HEK293 (cell line): ENCODE results near the gene CRYGN.

ENCODE experiments used
- BCL11A ChIP-seq: fragments of 450-650 bp; formaldehyde crosslinking; IDR thresholded peaks from 2 replicates; pipeline ENCODE4 v1.5.1; 2016; ENCODE audit warnings: low read depth, missing biosample characterization, missing genetic modification characterization
- HOXC10 ChIP-seq: sonication (generic); formaldehyde crosslinking; IDR thresholded peaks from 2 replicates; pipeline ENCODE4 v1.8.1; 2023; ENCODE audit warnings: mild to moderate bottlenecking, missing genetic modification reagents
- HOXD13 ChIP-seq: sonication (generic); formaldehyde crosslinking; IDR thresholded peaks from 2 replicates; pipeline ENCODE4 v1.8.0; 2022; ENCODE audit warnings: missing genetic modification reagents, borderline replicate concordance
- KLF9 ChIP-seq: fragments of 450-650 bp; formaldehyde crosslinking; IDR thresholded peaks from 2 replicates; pipeline ENCODE4 v1.5.1; 2016; ENCODE audit warnings: missing biosample characterization, missing genetic modification characterization, low read depth
- MZF1 ChIP-seq: fragments of 450-650 bp; formaldehyde crosslinking; IDR thresholded peaks from 2 replicates; pipeline ENCODE4 v1.5.1; 2017; ENCODE audit warnings: missing biosample characterization, missing genetic modification characterization, borderline replicate concordance
- PATZ1 ChIP-seq: fragments of 450-650 bp; formaldehyde crosslinking; IDR thresholded peaks from 2 replicates; pipeline ENCODE4 v1.5.1; 2016; ENCODE audit warnings: missing biosample characterization, missing genetic modification characterization
- PRDM4 ChIP-seq: fragments of 450-650 bp; formaldehyde crosslinking; IDR thresholded peaks from 2 replicates; pipeline ENCODE4 v1.5.1; 2017; ENCODE audit warnings: missing biosample characterization, missing genetic modification characterization
- SP2 ChIP-seq: fragments of 450-650 bp; formaldehyde crosslinking; IDR thresholded peaks from 2 replicates; pipeline ENCODE4 v1.5.1; 2016; ENCODE audit warnings: missing biosample characterization, missing genetic modification characterization
- SP7 ChIP-seq: fragments of 450-650 bp; formaldehyde crosslinking; IDR thresholded peaks from 2 replicates; pipeline ENCODE4 v1.5.1; 2016; ENCODE audit warnings: missing biosample characterization, missing genetic modification characterization
- YY1 ChIP-seq: fragments of 450-650 bp; formaldehyde crosslinking; IDR thresholded peaks from 2 replicates; pipeline ENCODE4 v1.5.1; 2018; ENCODE audit warnings: missing biosample characterization, missing genetic modification characterization
- ZBTB11 ChIP-seq: fragments of 450-650 bp; formaldehyde crosslinking; conservative IDR thresholded peaks from 2 replicates; pipeline ENCODE4 v1.5.1; 2016; ENCODE audit warnings: low read depth, missing biosample characterization, missing genetic modification characterization
- ZFP3 ChIP-seq: fragments of 450-650 bp; formaldehyde crosslinking; IDR thresholded peaks from 2 replicates; pipeline ENCODE4 v1.5.1; 2016; ENCODE audit warnings: low read depth, missing biosample characterization, missing genetic modification characterization
- ZNF140 ChIP-seq: fragments of 450-650 bp; formaldehyde crosslinking; IDR thresholded peaks from 2 replicates; pipeline ENCODE4 v1.5.1; 2016; ENCODE audit warnings: missing biosample characterization, missing genetic modification characterization
- ZNF146 ChIP-seq: fragments of 450-650 bp; formaldehyde crosslinking; IDR thresholded peaks from 2 replicates; pipeline ENCODE4 v1.5.1; 2016; ENCODE audit warnings: missing biosample characterization, missing genetic modification characterization
- ZNF223 ChIP-seq: fragments of 450-650 bp; formaldehyde crosslinking; IDR thresholded peaks from 2 replicates; pipeline ENCODE4 v1.5.1; 2016; ENCODE audit warnings: missing biosample characterization, missing genetic modification characterization
- ZNF239 ChIP-seq: fragments of 450-650 bp; formaldehyde crosslinking; IDR thresholded peaks from 2 replicates; pipeline ENCODE4 v1.5.1; 2016; ENCODE audit warnings: missing biosample characterization, missing genetic modification characterization
- ZNF24 ChIP-seq: fragments of 450-650 bp; formaldehyde crosslinking; IDR thresholded peaks from 2 replicates; pipeline ENCODE4 v1.5.1; 2016; ENCODE audit warnings: missing biosample characterization, missing genetic modification characterization
- ZNF362 ChIP-seq: fragments of 450-650 bp; formaldehyde crosslinking; IDR thresholded peaks from 2 replicates; pipeline ENCODE4 v1.5.1; 2016; ENCODE audit warnings: missing biosample characterization, missing genetic modification characterization
- ZNF423 ChIP-seq: fragments of 450-650 bp; formaldehyde crosslinking; IDR thresholded peaks from 2 replicates; pipeline ENCODE4 v1.5.1; 2016; ENCODE audit warnings: missing biosample characterization, missing genetic modification characterization
- ZNF48 ChIP-seq: fragments of 450-650 bp; formaldehyde crosslinking; IDR thresholded peaks from 2 replicates; pipeline ENCODE4 v1.5.1; 2016; ENCODE audit warnings: missing biosample characterization, missing genetic modification characterization
- ZNF549 ChIP-seq: fragments of 450-650 bp; IDR thresholded peaks from 2 replicates; pipeline ENCODE4 v1.5.1; 2018; ENCODE audit warnings: missing biosample characterization, missing genetic modification characterization, mild to moderate bottlenecking, inconsistent platforms, moderate library complexity
- ZNF561 ChIP-seq: fragments of 450-650 bp; IDR thresholded peaks from 2 replicates; pipeline ENCODE4 v1.5.1; 2018; ENCODE audit warnings: missing biosample characterization, missing genetic modification characterization, borderline replicate concordance
- ZNF585B ChIP-seq: fragments of 450-650 bp; formaldehyde crosslinking; IDR thresholded peaks from 2 replicates; pipeline ENCODE4 v1.5.1; 2016; ENCODE audit warnings: missing biosample characterization, missing genetic modification characterization
- ZNF610 ChIP-seq: fragments of 450-650 bp; formaldehyde crosslinking; IDR thresholded peaks from 2 replicates; pipeline ENCODE4 v1.5.1; 2016; ENCODE audit warnings: missing biosample characterization, missing genetic modification characterization, borderline replicate concordance
- ZNF623 ChIP-seq: fragments of 450-650 bp; formaldehyde crosslinking; IDR thresholded peaks from 2 replicates; pipeline ENCODE4 v1.5.1; 2016; ENCODE audit warnings: missing biosample characterization, missing genetic modification characterization
- ZNF704 ChIP-seq: fragments of 450-650 bp; formaldehyde crosslinking; IDR thresholded peaks from 2 replicates; pipeline ENCODE4 v1.5.1; 2016; ENCODE audit warnings: missing biosample characterization, missing genetic modification characterization
- ZNF747 ChIP-seq: fragments of 450-650 bp; formaldehyde crosslinking; IDR thresholded peaks from 2 replicates; pipeline ENCODE4 v1.5.1; 2016; ENCODE audit warnings: missing biosample characterization, missing genetic modification characterization
- ZSCAN30 ChIP-seq: fragments of 450-650 bp; IDR thresholded peaks from 2 replicates; pipeline ENCODE4 v1.5.1; 2018; ENCODE audit warnings: missing biosample characterization, mild to moderate bottlenecking, missing genetic modification characterization, moderate library complexity

The CRYGN gene

GRCh38 chr7:151459726-151460473, 20.0 kb upstream of the CRYGN start (continued):
- no peak for TF ChIP-seq ZNF585B
- TF ChIP-seq ZNF362 (tag by site-specific recombination): no peak
- TF ChIP-seq YY1 (tag by site-specific recombination): no peak
- TF ChIP-seq HOXC10 (CRISPR knock-in tag): no peak
- TF ChIP-seq ZNF140 (tag by site-specific recombination): no peak
- no peak for TF ChIP-seq SP2 (tag by site-specific recombination)
- TF ChIP-seq ZNF24: peak; percentile 40; the same call in 1 of the 2 replicates
- TF ChIP-seq SP7 (tag by site-specific recombination): peak; percentile 77
- TF ChIP-seq HOXD13 (CRISPR knock-in tag): 0 out of 2 replicates have a peak, but pooled peaks have one; percentile 12
- 0 out of 2 replicates have a peak, but pooled peaks have one; percentile 51 for TF ChIP-seq PATZ1
- no peak for TF ChIP-seq PRDM4 (tag by site-specific recombination)
- TF ChIP-seq MZF1: peak; percentile 88
- no peak for TF ChIP-seq ZFP3 (tag by site-specific recombination)
- TF ChIP-seq ZNF423 (tag by site-specific recombination): no peak
- TF ChIP-seq ZNF223 (tag by site-specific recombination): peak; percentile 82
- no peak for TF ChIP-seq ZNF549 (tag by site-specific recombination)
- no peak for TF ChIP-seq ZNF610 (tag by site-specific recombination)
- peak; percentile 43; the same call in 1 of the 2 replicates for TF ChIP-seq ZSCAN30 (tag by site-specific recombination)
- peak; percentile 5; the same call in 1 of the 2 replicates for TF ChIP-seq ZNF623
- no peak for TF ChIP-seq KLF9
- no peak for TF ChIP-seq ZNF704
- no peak for TF ChIP-seq ZNF239
- no peak for TF ChIP-seq ZNF48 (tag by site-specific recombination)
- TF ChIP-seq ZNF747 (tag by site-specific recombination): no peak
- TF ChIP-seq BCL11A (tag by site-specific recombination): peak; percentile 71
- no peak for TF ChIP-seq ZBTB11 (tag by site-specific recombination)
- no peak for TF ChIP-seq ZNF146 (tag by site-specific recombination)
- TF ChIP-seq ZNF561 (tag by site-specific recombination): peak; percentile 72
